DND-41 (cell line): ENCODE results near the gene SLC11A2.

Source experiments
- ATAC-seq: fragments of 200-7000 bp; cut with Tn5 transposase; 3 replicates; pipeline ENCODE4 v1.9.1; 2021; ENCODE audit warnings: low read depth; ENCODE audit not compliant: insufficient read depth
- DNase-seq: peaks from one replicate; pipeline ENCODE4 v3.0.0-alpha.2; 2020
- H2AFZ ChIP-seq: 2 replicates; pipeline ENCODE4 v1.6.0; 2012; ENCODE audit warnings: low read depth, low read length
- H3K27ac ChIP-seq: 2 replicates; pipeline ENCODE4 v1.5.1; 2012; ENCODE audit warnings: low read length, inconsistent platforms
- H3K27me3 ChIP-seq: fragments of 200-600 bp; sonication (generic); 2 replicates; pipeline ENCODE4 v1.6.0; 2012; ENCODE audit warnings: low read length, mild to moderate bottlenecking, inconsistent platforms; ENCODE audit not compliant: insufficient read depth, poor library complexity
- H3K36me3 ChIP-seq: 2 replicates; pipeline ENCODE4 v1.5.1; 2012; ENCODE audit warnings: low read length, inconsistent platforms; ENCODE audit not compliant: insufficient read depth
- H3K4me1 ChIP-seq: 2 replicates; pipeline ENCODE4 v1.5.1; 2012; ENCODE audit warnings: mild to moderate bottlenecking, low read length; ENCODE audit not compliant: insufficient read depth
- H3K4me2 ChIP-seq: 2 replicates; pipeline ENCODE4 v1.6.0; 2012; ENCODE audit warnings: mild to moderate bottlenecking, moderate library complexity, low read length, inconsistent platforms; ENCODE audit not compliant: insufficient read depth
- H3K4me3 ChIP-seq, 2 experiments: fragments of 200-600 bp in 1 of 2; shearing (Covaris generic) in 1 of 2; 2 replicates each; pipeline ENCODE4 v1.5.1; 2012 to 2016; ENCODE audit warnings: inconsistent platforms in 2 of 2, low read length in 2 of 2, mild to moderate bottlenecking in 2 of 2, low read depth in 1 of 2, moderate library complexity in 1 of 2
- H3K79me2 ChIP-seq: 2 replicates; pipeline ENCODE4 v1.6.0; 2012; ENCODE audit warnings: low read length, inconsistent platforms; ENCODE audit not compliant: insufficient read depth
- H3K9ac ChIP-seq: 2 replicates; pipeline ENCODE4 v1.6.0; 2012; ENCODE audit warnings: low read depth, mild to moderate bottlenecking, inconsistent platforms, low read length, moderate library complexity
- H3K9me3 ChIP-seq: 2 replicates; pipeline ENCODE4 v1.5.1; 2012; ENCODE audit warnings: low read length, moderate library complexity, mild to moderate bottlenecking, inconsistent platforms; ENCODE audit not compliant: insufficient read depth, severe bottlenecking
- H4K20me1 ChIP-seq: 2 replicates; pipeline ENCODE4 v1.6.0; 2012; ENCODE audit warnings: low read length; ENCODE audit not compliant: insufficient read depth
- CTCF ChIP-seq: IDR thresholded peaks from 2 replicates; pipeline ENCODE4 v1.5.1; 2012; ENCODE audit warnings: borderline replicate concordance, low read length, moderate library complexity, mild to moderate bottlenecking; ENCODE audit not compliant: poor library complexity, severe bottlenecking; ENCODE audit errors: extremely low read depth
- EZH2 ChIP-seq: IDR thresholded peaks from 3 replicates; pipeline ENCODE4 v1.6.1; 2012; ENCODE audit warnings: borderline replicate concordance, low read depth, mild to moderate bottlenecking, moderate library complexity, low read length, inconsistent platforms; ENCODE audit not compliant: severe bottlenecking

Gene SLC11A2

GRCh38 chr12:51005030-51005429 is 21.2 kb downstream of the SLC11A2 start:
- TF ChIP-seq EZH2 = no peak
- no peak for TF ChIP-seq CTCF
- Histone ChIP-seq H3K79me2 (peaks cover 36% of the 10 kb centered on the region), H3K9ac (no peak overlapping the region), H3K9me3 (no peaks in the 10 kb centered on the region), H3K4me1 (peaks cover 10% of the 10 kb centered on the region), H3K27ac (no peak overlapping the region), H3K36me3 (peaks cover 71% of the 10 kb centered on the region), H3K4me3 (no peak overlapping the region), H3K4me2 (no peak overlapping the region), H2AFZ (no peak overlapping the region), H4K20me1 (peaks cover 7% of the 10 kb centered on the region; the same call in 1 of the 2 replicates), H3K27me3 (no peaks in the 10 kb centered on the region)
- ATAC-seq (no peak), DNase-seq (no peak)

GRCh38 chr12:51004504-51004903 is 21.7 kb downstream of the SLC11A2 start:
- H3K27ac ChIP-seq = no peak overlapping the region
- no peaks in the 10 kb centered on the region for H3K27me3 ChIP-seq
- no peak for TF ChIP-seq CTCF
- no peak for TF ChIP-seq EZH2
- ATAC-seq (no peak), DNase-seq (no peak)
- no peak overlapping the region for H3K4me3 ChIP-seq
- peaks cover 7% of the 10 kb centered on the region; the same call in 1 of the 2 replicates for H4K20me1 ChIP-seq
- H3K4me2 ChIP-seq = no peak overlapping the region
- no peak overlapping the region for H3K9ac ChIP-seq
- H2AFZ ChIP-seq = no peak overlapping the region
- H3K4me1 ChIP-seq = peaks cover 8% of the 10 kb centered on the region
- no peaks in the 10 kb centered on the region for H3K9me3 ChIP-seq
- H3K36me3 ChIP-seq = peaks cover 75% of the 10 kb centered on the region
- H3K79me2 ChIP-seq = peaks cover 31% of the 10 kb centered on the region

GRCh38 chr12:51001799-51002198 is 24.4 kb downstream of the SLC11A2 start:
- Histone ChIP-seq H3K4me3 (no peak overlapping the region), H3K9me3 (no peaks in the 10 kb centered on the region), H3K27me3 (no peaks in the 10 kb centered on the region), H3K4me2 (no peak overlapping the region), H3K4me1 (no peaks in the 10 kb centered on the region), H3K9ac (no peak overlapping the region), H3K79me2 (peaks cover 9% of the 10 kb centered on the region; the same call in 1 of the 2 replicates), H3K36me3 (peaks cover 71% of the 10 kb centered on the region), H4K20me1 (no peaks in the 10 kb centered on the region), H2AFZ (no peak overlapping the region), H3K27ac (no peak overlapping the region)
- ATAC-seq = no peak
- no peak for DNase-seq
- TF ChIP-seq EZH2 (no peak), CTCF (no peak)

GRCh38 chr12:51000245-51000644 is 25.9 kb downstream of the SLC11A2 start:
- Histone ChIP-seq H3K79me2 (peaks cover 8% of the 10 kb centered on the region; the same call in 1 of the 2 replicates), H3K36me3 (peaks cover 73% of the 10 kb centered on the region), H2AFZ (no peak overlapping the region), H3K27me3 (no peaks in the 10 kb centered on the region), H3K4me1 (no peaks in the 10 kb centered on the region), H3K9ac (no peak overlapping the region), H3K27ac (no peak overlapping the region), H4K20me1 (no peaks in the 10 kb centered on the region), H3K4me2 (no peak overlapping the region), H3K4me3 (no peak overlapping the region), H3K9me3 (no peaks in the 10 kb centered on the region)
- no peak for ATAC-seq
- no peak for DNase-seq
- no peak for TF ChIP-seq CTCF
- TF ChIP-seq EZH2 = no peak
